Activated T-cell treated with anti-CD3 and anti-CD28 coated beads, Interleukin-2, amount 50 U/mL, for 4 hours (primary cell): Measurements from ENCODE around the gene TPTE. TPM values are rescaled to one million over a fixed set of nuclear protein-coding genes. Genes with fewer than 3 reads are reported as not detected.
"Not testable (repeated sequence)": the region's sequence is repeated elsewhere in the genome, so short reads cannot be mapped to it uniquely, and the experiment has no call there.

Experiments
- ATAC-seq, 2 donors: fragments of 200-7000 bp; cut with Tn5 transposase; one replicate each; pipeline ENCODE4 v1.10.0; 2021
- DNase-seq: peaks from one replicate; pipeline ENCODE4 v3.0.0-alpha.2; 2020
- H3K27me3 Mint-ChIP-seq: one replicate; pipeline ENCODE4 v1.8.0; 2021; ENCODE audit warnings: low read depth, mixed read lengths
- H3K36me3 Mint-ChIP-seq: one replicate; pipeline ENCODE4 v1.8.0; 2022; ENCODE audit warnings: mixed read lengths; ENCODE audit not compliant: insufficient read depth
- H3K4me1 Mint-ChIP-seq: one replicate; pipeline ENCODE4 v1.8.0; 2021; ENCODE audit warnings: low read depth, mixed read lengths
- H3K4me3 Mint-ChIP-seq: one replicate; pipeline ENCODE4 v1.8.0; 2021; ENCODE audit warnings: mild to moderate bottlenecking, moderate library complexity, mixed read lengths
- H3K9me3 Mint-ChIP-seq: one replicate; pipeline ENCODE4 v1.8.0; 2021; ENCODE audit warnings: mixed read lengths
- total RNA-seq, 3 donors: library from RNA; stranded (reverse); gene quantifications; one replicate each; pipeline ENCODE4 v1.2.1, GENCODE V29; 2021

TPTE gene
- not detected for total RNA-seq

DNA sequence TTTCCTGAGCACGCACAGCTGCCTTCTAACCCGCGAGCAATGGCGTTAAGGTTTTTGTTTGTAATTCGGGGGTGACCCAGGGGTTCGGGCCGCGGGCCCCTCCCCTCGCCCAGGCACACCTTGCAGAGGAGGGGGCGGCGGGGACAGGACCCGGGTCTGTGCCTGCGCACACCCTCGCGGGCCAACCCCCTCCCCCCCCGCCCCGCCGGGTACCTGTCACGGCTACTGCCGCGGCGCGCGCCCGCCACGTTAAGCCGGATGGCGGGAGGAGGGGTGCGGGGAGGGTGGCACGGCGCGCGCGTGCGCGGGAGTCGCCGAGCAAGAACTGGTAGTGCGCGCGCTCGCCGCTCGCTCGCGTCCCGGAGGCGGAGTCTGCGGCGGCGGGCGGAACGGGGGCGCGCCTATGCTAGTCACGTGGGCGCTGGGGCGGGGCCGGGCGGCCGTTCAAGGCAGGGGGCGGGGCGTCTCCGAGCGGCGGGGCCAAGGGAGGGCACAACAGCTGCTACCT lies at the start of gene TPTE:
TSS of gene TPTE (plus strand) at position 493 of the 508 bp plus-strand sequence. CDS start 17,141 bp downstream, outside the sequence.
- no peak for ATAC-seq
- Mint-ChIP-seq H3K9me3 (peaks cover 24% of the 10 kb centered on the region), H3K4me3 (no peak within 1 kb of the TSS), H3K27me3 (no peaks in the 10 kb centered on the region), H3K4me1 (no peaks in the 10 kb centered on the region), H3K36me3 (peaks cover 4% of the 10 kb centered on the region)
- no peak for DNase-seq

- H3K4me1 Mint-ChIP-seq, ATAC-seq, DNase-seq, H3K9me3 Mint-ChIP-seq, H3K36me3 Mint-ChIP-seq, H3K4me3 Mint-ChIP-seq, H3K27me3 Mint-ChIP-seq: not testable (repeated sequence)
Observed at GRCh38 chr21:10471999-10472398, 49.4 kb upstream of the TPTE start.

DNA sequence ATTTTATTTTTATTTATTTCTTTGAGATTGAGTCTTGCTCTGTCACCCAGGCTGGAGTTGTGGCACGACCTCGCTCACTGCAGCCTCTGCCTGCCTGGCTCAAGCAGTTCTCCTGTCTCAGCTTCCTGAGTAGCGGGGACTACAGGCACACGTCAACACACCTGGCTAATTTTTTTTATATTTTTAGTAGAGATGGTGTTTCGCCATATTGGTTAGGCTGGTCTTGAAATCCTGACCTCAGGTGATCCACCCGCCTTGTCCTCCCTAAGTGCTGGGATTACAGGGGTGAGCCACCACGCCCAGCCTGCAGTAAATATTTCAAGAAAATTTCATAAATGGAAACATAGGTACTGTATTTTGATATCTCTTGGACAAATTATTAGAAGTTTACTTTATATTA lies 43.6 kb upstream of the TPTE start:
- H3K4me3 Mint-ChIP-seq, DNase-seq, H3K36me3 Mint-ChIP-seq, H3K4me1 Mint-ChIP-seq, ATAC-seq, H3K27me3 Mint-ChIP-seq: not testable (repeated sequence)
- H3K9me3 Mint-ChIP-seq, result peaks cover 29% of the 10 kb centered on the region

DNA sequence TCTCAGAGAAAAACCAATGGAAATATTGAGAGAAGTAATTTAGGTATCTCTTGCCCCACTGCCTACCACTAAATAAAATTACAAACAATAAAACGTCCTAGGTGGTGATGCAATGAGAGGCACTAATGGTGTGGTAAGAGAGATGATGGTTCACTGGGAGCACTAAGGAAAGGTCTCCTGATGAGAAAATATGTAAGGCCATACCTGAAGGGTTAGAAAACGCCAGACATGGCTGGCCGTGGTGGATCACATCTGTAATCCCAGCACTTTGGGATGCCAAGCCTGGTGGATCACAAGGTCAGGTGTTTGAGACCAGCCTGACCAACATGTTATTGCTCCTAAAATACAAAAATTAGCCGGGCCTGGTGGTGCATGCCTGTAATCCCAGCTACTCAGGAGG lies 41.5 kb upstream of the TPTE start:
- H3K9me3 Mint-ChIP-seq, result peaks cover 29% of the 10 kb centered on the region
- H3K4me1 Mint-ChIP-seq, H3K36me3 Mint-ChIP-seq, DNase-seq, ATAC-seq, H3K27me3 Mint-ChIP-seq, H3K4me3 Mint-ChIP-seq: not testable (repeated sequence)

- not testable (repeated sequence) for ATAC-seq, DNase-seq, H3K36me3 Mint-ChIP-seq, H3K27me3 Mint-ChIP-seq, H3K4me3 Mint-ChIP-seq, H3K4me1 Mint-ChIP-seq
- peaks cover 17% of the 10 kb centered on the region for H3K9me3 Mint-ChIP-seq
Observed at GRCh38 chr21:10484864-10485263, 36.5 kb upstream of the TPTE start.

DNA sequence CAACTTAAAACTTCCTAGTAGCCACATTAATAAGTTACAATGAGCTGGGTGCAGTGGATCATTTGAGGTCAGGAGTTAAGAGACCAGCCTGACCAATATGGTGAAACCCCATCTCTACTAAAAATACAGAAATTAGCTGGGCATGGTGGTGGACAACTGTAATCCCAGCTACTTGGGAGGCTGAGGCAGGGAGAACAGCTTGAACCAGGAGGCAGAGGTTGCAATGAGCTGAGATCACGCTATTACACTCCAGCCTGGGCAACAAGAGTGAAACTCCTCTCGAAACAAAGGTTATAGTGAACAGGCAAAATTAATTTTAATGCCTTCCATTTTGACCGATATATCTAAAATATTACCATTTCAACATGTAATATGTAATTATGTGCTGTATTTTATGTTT lies 30.9 kb upstream of the TPTE start:
- H3K36me3 Mint-ChIP-seq, ATAC-seq, H3K4me3 Mint-ChIP-seq, H3K9me3 Mint-ChIP-seq, DNase-seq, H3K27me3 Mint-ChIP-seq, H3K4me1 Mint-ChIP-seq: not testable (repeated sequence)

DNA sequence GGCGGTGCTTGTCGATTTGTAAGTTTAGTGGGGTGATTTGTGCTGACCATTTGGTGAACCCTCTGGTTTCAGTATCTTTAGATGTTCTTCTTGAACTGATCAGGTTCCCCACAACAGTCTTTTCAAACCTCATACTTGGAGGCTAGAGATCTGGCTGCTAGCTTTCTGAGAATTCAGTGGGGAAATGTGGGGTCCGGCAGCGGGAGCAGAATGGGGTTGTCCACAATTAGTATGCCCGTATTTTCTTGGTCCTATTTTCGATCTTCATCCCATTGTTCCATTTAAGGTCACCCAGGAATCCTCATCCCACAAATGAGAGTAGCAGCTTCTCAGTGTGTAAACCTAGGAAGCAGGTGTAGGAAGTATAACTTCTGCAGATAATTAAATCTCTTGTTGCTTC lies 10.3 kb upstream of the TPTE start:
- no peak overlapping the region for H3K4me3 Mint-ChIP-seq
- no peaks in the 10 kb centered on the region for H3K27me3 Mint-ChIP-seq
- no peaks in the 10 kb centered on the region for H3K36me3 Mint-ChIP-seq
- H3K4me1 Mint-ChIP-seq, result no peaks in the 10 kb centered on the region
- ATAC-seq (no peak), DNase-seq (no peak)
- peaks cover 28% of the 10 kb centered on the region for H3K9me3 Mint-ChIP-seq

DNA sequence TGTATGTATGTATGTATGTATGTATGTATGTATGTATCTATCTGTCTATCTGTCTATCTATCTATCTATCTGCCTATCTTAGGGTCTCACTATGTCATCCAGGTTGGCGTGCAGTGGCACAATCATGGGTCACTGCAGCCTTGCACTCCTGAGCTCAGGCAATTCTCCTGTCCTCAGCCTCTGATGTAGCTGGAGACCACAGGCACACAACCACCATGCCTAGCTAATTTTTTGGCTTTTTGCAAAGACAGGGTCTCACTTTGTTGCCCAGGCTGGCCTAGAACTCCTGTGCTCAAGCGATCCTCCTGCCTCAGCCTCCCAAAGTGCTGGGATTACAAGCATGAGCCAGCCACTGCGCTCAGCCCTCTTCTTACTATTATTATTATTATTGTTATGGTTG lies 4.5 kb upstream of the TPTE start:
- not testable (repeated sequence) for H3K27me3 Mint-ChIP-seq, H3K4me1 Mint-ChIP-seq, ATAC-seq, DNase-seq, H3K4me3 Mint-ChIP-seq, H3K36me3 Mint-ChIP-seq
- peaks cover 28% of the 10 kb centered on the region for H3K9me3 Mint-ChIP-seq

- not testable (repeated sequence) for H3K27me3 Mint-ChIP-seq, H3K4me1 Mint-ChIP-seq, H3K36me3 Mint-ChIP-seq, H3K4me3 Mint-ChIP-seq, DNase-seq, ATAC-seq
- peaks cover 28% of the 10 kb centered on the region for H3K9me3 Mint-ChIP-seq
Observed at GRCh38 chr21:10517904-10518303, 3.5 kb upstream of the TPTE start.

- ATAC-seq, DNase-seq, H3K27me3 Mint-ChIP-seq, H3K4me1 Mint-ChIP-seq, H3K4me3 Mint-ChIP-seq, H3K36me3 Mint-ChIP-seq: not testable (repeated sequence)
- peaks cover 24% of the 10 kb centered on the region for H3K9me3 Mint-ChIP-seq
Observed at GRCh38 chr21:10521835-10522500, 585 bp downstream of the TPTE start.

DNA sequence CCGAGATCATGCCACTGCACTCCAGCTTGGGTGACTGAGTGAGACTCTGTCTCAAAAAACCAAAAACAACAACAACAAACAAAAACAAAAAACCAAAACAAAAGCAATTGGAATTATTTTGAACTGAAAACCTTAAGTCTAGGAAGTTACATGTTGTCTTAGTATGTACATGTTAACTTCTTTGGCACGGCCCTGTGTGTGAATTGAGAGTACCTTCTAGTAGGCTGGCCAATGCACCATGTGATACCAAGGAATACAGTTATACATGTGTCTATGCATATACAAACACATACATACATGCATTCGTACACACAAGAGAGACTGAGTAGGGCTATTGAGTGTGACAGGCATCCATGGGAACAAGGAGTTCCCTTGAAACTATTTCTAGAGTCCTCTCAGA lies 18.6 kb downstream of the TPTE start:
- no peak overlapping the region for H3K4me3 Mint-ChIP-seq
- ATAC-seq (no peak), DNase-seq (no peak)
- H3K9me3 Mint-ChIP-seq, result no peaks in the 10 kb centered on the region
- H3K4me1 Mint-ChIP-seq, result no peaks in the 10 kb centered on the region
- H3K36me3 Mint-ChIP-seq, result no peaks in the 10 kb centered on the region
- H3K27me3 Mint-ChIP-seq, result no peaks in the 10 kb centered on the region

DNA sequence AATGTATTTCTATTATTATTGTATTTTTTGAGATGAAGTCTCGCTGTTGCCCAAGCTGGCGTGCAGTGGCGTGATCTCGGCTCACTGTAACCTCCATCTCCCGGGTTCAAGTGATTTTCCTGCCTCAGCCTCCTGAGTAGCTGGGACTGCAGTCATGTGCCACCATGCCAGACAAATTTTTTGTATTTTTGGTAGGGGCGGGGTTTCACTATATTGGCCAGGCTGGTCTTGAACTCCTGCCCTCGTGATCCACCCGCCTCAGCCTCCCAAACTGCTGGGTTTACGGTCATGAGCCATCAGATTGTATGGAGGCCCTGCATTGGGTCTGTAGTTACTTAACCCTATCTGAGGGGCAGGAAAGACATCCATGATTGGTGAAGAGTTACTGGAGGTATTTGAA lies 23.0 kb downstream of the TPTE start:
- not testable (repeated sequence) for H3K4me3 Mint-ChIP-seq, ATAC-seq, H3K4me1 Mint-ChIP-seq, H3K36me3 Mint-ChIP-seq, DNase-seq, H3K27me3 Mint-ChIP-seq
- H3K9me3 Mint-ChIP-seq, result peaks cover 26% of the 10 kb centered on the region

- H3K27me3 Mint-ChIP-seq, H3K36me3 Mint-ChIP-seq, DNase-seq, H3K4me1 Mint-ChIP-seq, H3K4me3 Mint-ChIP-seq, ATAC-seq: not testable (repeated sequence)
- peaks cover 46% of the 10 kb centered on the region for H3K9me3 Mint-ChIP-seq
Observed at GRCh38 chr21:10547868-10548267, 26.5 kb downstream of the TPTE start.

- not testable (repeated sequence) for H3K4me1 Mint-ChIP-seq, H3K4me3 Mint-ChIP-seq, DNase-seq, H3K36me3 Mint-ChIP-seq, ATAC-seq, H3K27me3 Mint-ChIP-seq
- H3K9me3 Mint-ChIP-seq, result peaks cover 46% of the 10 kb centered on the region
Observed at GRCh38 chr21:10548331-10548954, 27.1 kb downstream of the TPTE start.

DNA sequence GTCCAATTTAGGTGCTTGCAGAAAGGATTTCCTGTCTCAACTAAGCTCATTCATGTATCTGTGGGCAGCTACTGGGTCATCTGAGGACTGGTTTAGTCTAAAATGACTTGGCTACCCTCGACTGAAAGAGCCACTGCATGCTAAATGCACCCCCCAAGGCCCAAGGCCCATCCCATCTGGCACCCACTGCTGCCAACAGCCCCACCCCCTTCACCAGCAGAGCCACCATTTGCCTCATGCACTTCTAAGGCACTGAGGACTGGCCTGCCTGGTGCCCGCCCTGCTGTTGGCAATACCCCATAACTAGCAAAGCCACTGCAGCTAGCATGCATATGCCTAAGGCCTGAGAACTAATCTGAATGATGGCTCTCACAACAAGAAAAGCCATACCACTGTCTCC lies 49.4 kb downstream of the TPTE start:
- not testable (repeated sequence) for H3K4me3 Mint-ChIP-seq, H3K27me3 Mint-ChIP-seq, H3K4me1 Mint-ChIP-seq, H3K36me3 Mint-ChIP-seq, DNase-seq, ATAC-seq
- H3K9me3 Mint-ChIP-seq, result peaks cover 23% of the 10 kb centered on the region
